Mesodermal cell (in vitro differentiated cells): ENCODE measurements around the gene CA5A.

Source experiments
- H3K27ac ChIP-seq: 2 replicates; pipeline ENCODE4 v1.7.0; 2013; ENCODE audit warnings: mild to moderate bottlenecking, low read depth, low read length, moderate library complexity; ENCODE audit not compliant: severe bottlenecking
- H3K36me3 ChIP-seq: 2 replicates; pipeline ENCODE4 v1.7.1; 2013; ENCODE audit warnings: mild to moderate bottlenecking, low read length, moderate library complexity; ENCODE audit not compliant: control insufficient read depth, insufficient read depth
- H3K4me1 ChIP-seq: one replicate; pipeline ENCODE4 v1.7.1; 2013; ENCODE audit warnings: mild to moderate bottlenecking, low read length; ENCODE audit not compliant: insufficient read depth, control insufficient read depth, poor library complexity, severe bottlenecking
- H3K4me3 ChIP-seq: 2 replicates; pipeline ENCODE4 v1.7.0; 2013; ENCODE audit warnings: low read length, control low read depth, mild to moderate bottlenecking; ENCODE audit not compliant: insufficient read depth, poor library complexity, severe bottlenecking; ENCODE audit errors: extremely low read depth
- H3K9me3 ChIP-seq: 2 replicates; pipeline ENCODE4 v1.7.1; 2013; ENCODE audit warnings: mild to moderate bottlenecking, low read length, moderate library complexity; ENCODE audit not compliant: control insufficient read depth
- WGBS, 2 experiments: methylation state at CpG; one replicate each; pipeline ENCODE4 v1.1.5; 2013; ENCODE audit warnings: missing lambda C conversion rate in 2 of 2; ENCODE audit not compliant: insufficient coverage in 2 of 2; 5-methylcytosine and 5-hydroxymethylcytosine counted together

CA5A gene

DNA sequence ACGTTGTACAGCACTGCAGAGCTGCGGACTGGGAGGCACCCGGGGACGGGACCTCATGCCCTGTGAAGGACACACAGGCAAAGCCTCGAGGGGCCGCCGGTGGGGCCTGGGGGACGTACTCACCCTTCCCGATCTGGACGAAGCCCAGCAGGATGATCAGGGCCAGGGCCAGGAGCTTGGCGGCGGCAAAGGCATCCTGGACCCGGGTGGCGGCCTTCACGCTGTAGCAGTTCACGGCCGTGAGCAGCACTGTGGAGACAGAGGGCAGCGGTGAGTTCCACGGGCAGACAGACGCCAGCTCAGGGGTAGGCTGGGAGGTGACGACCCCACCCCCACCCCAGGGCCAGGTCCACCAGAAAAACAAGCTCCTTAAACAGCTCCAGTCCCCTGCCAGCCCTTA, 84.7 kb downstream of the CA5A start:
- Histone ChIP-seq H3K36me3 (peaks cover 58% of the 10 kb centered on the region), H3K9me3 (no peaks in the 10 kb centered on the region), H3K4me1 (peaks cover 73% of the 10 kb centered on the region), H3K4me3 (no peak overlapping the region), H3K27ac (peak overlapping the region; percentile 99)
- 87 to 91% methylated on average over 14 to 17 of the region's 21 CpGs for WGBS, 2 experiments

DNA sequence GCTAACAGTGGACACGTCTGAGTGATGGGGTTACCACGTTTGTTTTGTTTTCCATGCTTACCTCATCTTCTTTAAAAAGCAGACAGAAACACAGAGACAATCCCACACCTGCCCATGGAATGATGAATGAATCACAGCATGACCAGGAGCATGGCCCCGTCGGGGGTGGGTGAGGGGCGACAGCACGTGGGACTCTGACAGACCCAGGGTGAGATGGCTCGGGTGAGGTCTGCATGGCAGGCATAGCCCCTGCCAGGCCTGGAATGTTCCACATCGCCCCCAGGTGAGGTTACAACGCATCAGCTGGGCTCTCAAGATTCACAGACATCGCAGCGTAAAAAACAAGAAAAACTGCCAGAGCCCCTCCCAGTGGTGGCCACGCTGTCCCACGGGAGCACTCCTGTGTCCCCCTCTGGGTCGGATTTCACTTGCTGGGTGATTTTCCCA, 85.2 kb downstream of the CA5A start:
- H3K36me3 ChIP-seq: peaks cover 62% of the 10 kb centered on the region
- H3K27ac ChIP-seq: no peak overlapping the region
- peaks cover 70% of the 10 kb centered on the region for H3K4me1 ChIP-seq
- H3K9me3 ChIP-seq: no peaks in the 10 kb centered on the region
- H3K4me3 ChIP-seq: no peak overlapping the region
- WGBS, 2 experiments: 87 to 91% methylated on average over 14 of the region's 14 CpGs

DNA sequence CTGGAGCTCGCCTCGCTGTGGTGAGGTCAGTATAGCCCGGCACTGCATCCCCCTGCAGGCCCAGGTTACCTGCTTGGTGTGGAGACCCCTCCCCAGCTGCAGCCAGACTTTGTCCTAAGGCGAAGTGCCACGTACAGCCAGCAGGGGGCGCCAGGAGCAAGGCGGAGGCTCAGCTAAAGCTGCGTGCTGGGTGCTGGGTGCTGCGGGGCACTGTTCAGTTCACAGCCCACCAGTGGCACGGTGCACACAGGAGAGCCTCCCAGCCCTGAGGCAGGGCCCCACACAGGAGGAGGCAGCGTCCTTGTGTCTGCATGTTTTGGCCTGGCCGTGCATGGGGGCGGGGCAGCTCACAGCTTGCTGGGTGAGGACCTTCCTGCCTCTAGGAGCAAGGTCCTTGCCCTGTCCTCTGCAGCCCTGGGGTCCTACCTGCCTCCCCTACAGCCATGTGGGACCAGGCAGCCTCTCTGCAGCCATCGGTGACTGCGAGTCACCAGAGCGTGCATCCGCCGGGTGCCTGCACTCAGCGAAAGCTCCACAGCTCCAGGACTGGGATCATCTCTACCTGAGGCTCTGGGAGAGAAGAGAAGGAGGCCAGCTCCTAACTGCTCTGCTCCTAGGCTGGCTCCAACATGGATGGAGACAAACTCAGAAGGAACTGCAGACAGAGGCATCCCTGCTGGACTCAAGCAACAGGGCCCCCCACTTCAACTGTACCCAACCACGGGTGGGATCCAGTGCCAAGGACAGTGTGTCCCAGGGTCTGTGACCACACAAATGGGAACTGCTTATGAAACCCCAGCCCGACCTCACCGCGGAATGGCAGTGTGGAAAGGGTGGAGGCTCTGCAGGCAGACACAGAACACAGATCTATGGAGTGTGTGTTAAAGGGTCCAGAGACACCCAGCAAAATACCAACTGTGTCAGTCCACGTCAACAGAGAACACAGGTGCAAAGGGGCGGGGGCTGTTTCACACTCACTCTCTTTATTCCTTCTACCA, 86.0 kb downstream of the CA5A start:
- no peak overlapping the region for H3K27ac ChIP-seq
- H3K4me1 ChIP-seq: peaks cover 66% of the 10 kb centered on the region
- no peaks in the 10 kb centered on the region for H3K9me3 ChIP-seq
- no peak overlapping the region for H3K4me3 ChIP-seq
- WGBS, 2 experiments: 62 to 74% methylated on average over 19 to 23 of the region's 25 CpGs
- H3K36me3 ChIP-seq: peaks cover 65% of the 10 kb centered on the region

- no peaks in the 10 kb centered on the region for H3K9me3 ChIP-seq
- WGBS, 2 experiments: 90 to 94% methylated on average over 14 to 16 of the region's 16 CpGs
- peaks cover 62% of the 10 kb centered on the region for H3K4me1 ChIP-seq
- H3K36me3 ChIP-seq: peaks cover 63% of the 10 kb centered on the region
- no peak overlapping the region for H3K4me3 ChIP-seq
- H3K27ac ChIP-seq: no peak overlapping the region
Measured at GRCh38 chr16:87849419-87850008, 86.8 kb downstream of the CA5A start.

DNA sequence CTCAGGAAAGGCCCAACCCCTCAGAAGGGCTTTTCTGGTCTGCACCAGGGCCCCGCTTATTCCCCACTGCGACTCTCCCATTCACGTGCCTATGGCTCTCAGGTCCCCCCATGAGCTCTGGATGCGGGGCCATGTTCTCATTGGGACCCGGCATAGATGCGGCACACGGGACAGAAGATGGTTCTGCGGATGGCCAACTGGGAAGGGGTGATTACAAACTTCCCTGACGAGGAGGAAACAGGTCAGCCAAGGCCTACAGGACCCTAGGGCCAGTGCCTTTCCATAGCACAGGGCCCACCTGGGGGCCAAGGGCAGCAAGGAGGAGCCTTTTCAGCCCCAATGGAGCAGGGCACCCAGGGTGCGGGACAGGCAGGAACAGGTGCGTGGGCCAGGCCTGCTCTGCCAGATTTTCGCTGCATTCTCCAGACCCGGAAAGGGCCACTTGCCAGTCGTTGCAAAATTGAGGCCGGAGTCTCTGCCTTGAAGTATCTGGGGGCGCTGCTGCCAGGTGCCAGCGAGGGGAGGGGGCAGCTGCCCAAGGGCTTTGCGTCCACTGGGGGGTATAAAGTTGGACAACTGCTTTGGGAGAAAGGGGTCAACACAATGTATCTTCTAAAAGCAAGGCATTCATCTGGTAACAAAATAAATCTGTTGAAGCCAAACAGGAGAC, 87.5 kb downstream of the CA5A start:
- Histone ChIP-seq H3K9me3 (no peaks in the 10 kb centered on the region), H3K27ac (peak overlapping the region; percentile 6), H3K4me1 (peaks cover 58% of the 10 kb centered on the region), H3K4me3 (no peak overlapping the region), H3K36me3 (peaks cover 63% of the 10 kb centered on the region)
- WGBS, 2 experiments: 89 to 95% methylated on average over 14 to 15 of the region's 18 CpGs

- Histone ChIP-seq H3K9me3 (no peaks in the 10 kb centered on the region), H3K27ac (peak overlapping the region; percentile 39), H3K4me3 (no peak overlapping the region), H3K36me3 (peaks cover 64% of the 10 kb centered on the region), H3K4me1 (peaks cover 56% of the 10 kb centered on the region)
- WGBS, 2 experiments: 92 to 94% methylated on average over 26 to 27 of the region's 28 CpGs
Measured at GRCh38 chr16:87847785-87848675, 88.3 kb downstream of the CA5A start.

DNA sequence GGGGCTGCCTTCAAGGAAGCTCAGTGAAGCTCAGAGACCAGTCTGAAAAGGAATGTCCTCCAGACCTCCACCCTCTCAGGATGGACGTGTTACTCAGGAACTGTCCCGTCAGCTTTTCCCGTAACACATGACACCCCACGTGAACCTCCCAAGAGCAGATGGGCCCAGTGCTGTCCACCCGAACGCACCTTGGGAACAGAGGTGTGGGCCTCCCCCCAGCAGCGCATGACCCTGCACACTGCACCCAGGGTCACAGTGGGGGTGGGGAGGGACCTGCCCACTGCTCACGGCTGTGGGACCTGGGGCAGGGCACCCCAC, 88.9 kb downstream of the CA5A start:
- WGBS, 2 experiments: 94 to 96% methylated on average over 4 to 7 of the region's 8 CpGs
- H3K4me3 ChIP-seq: no peak overlapping the region
- H3K36me3 ChIP-seq: peaks cover 70% of the 10 kb centered on the region
- no peaks in the 10 kb centered on the region for H3K9me3 ChIP-seq
- peaks cover 50% of the 10 kb centered on the region for H3K4me1 ChIP-seq
- H3K27ac ChIP-seq: peak overlapping the region; percentile 39

DNA sequence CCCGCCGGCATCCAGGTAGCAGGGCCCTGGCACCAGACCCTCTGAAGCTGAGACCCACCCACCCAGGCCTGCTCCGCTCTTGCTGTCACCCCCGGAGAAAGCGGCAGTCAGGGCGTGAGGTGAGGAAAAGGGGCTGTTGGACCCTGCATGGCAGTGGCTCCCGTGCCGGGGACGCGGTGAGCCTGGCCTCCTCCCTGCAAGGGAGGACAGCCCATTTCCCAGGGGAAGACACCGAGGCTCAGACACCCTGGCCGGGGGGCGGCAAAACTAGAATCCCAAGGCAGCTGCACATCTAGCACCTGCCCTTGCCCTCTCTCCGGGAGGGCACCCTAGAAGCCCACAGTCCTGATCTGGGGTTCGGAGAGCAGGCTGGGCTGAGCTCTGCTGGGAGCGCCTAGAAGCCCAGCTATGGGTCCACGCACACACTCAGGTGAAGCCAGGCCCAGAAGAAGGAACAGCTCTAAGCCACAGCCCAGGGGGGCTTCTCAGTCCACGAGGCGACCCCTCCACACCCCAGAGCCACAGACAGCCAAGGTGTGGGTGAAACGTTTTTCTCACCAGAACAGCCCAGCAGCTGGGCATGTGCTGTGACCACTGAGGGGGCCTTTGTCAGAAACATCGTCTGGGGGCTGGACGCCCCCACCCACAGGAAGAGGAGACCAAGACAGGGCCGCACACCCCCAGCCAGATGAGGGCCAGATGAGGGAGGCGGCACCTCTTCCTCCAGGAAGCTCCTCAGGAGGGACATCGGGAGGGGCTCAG, 89.4 kb downstream of the CA5A start:
- Histone ChIP-seq H3K4me3 (no peak overlapping the region), H3K9me3 (no peaks in the 10 kb centered on the region), H3K27ac (peak overlapping the region; percentile 5), H3K4me1 (peaks cover 44% of the 10 kb centered on the region), H3K36me3 (peaks cover 74% of the 10 kb centered on the region)
- WGBS, 2 experiments: 97% methylated on average over 20 to 24 of the region's 25 CpGs

DNA sequence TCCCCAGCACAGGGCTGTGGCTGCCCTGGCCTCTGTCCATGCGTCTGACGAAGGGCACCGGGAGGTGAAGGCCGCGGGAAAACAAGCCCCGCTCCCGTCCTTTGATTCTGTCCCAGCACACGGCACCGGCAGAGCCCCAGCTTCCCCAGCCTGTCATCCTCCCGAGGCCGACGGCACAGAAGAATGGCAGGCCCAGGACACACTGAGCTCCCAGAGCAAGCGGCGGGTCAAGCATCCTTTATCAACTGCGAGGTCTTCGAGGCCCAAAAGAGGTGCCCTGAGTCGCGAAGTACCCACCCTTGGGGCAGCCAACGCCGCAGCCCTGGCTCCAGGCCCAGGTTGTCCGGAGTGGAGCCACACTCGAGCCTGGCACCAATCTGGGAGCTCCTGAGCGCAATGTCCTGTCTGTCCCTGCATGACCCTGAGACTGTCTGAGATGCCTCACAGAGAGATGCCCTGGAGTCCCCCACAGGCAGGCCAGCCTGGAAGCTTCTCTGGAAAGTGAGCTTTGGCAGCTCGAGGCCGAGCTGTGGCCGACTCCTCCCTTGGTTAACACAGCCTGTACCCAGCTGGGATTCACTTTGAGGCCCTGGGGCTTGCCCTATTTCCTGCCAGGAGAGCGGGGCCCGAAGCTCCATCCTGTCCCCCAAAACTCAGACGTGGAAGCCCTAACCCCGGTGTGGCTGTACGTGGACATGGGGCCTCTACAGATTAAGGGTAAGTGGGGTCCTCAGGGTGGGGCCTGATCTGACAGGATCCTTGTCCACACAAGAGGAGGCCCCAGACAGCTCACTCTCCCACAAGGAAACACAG, 90.3 kb downstream of the CA5A start:
- WGBS, 2 experiments: 94 to 98% methylated on average over 26 to 28 of the region's 31 CpGs
- Histone ChIP-seq H3K4me3 (no peak overlapping the region), H3K4me1 (peaks cover 42% of the 10 kb centered on the region), H3K9me3 (no peaks in the 10 kb centered on the region), H3K36me3 (peaks cover 74% of the 10 kb centered on the region), H3K27ac (no peak overlapping the region)
